ENCODE data around the gene ALG9.

ALG9 gene

GRCh38 chr11:111792955-111793500 lies 78.4 kb downstream of the ALG9 start:
- no peak for DNase-seq (ENCODE audit: low read depth in 1 of 2, low spot score in 1 of 2)
- TF ChIP-seq SPI1 (IDR thresholded peaks at IDR 0.05; ENCODE audit: borderline replicate concordance, low read depth): no peak
- TF ChIP-seq CTCF (IDR thresholded peaks at IDR 0.05; ENCODE audit: insufficient read depth, low read length): no peak
- TF ChIP-seq POLR2AphosphoS5 (IDR thresholded peaks at IDR 0.05; ENCODE audit: low read depth): no peak
- TF ChIP-seq REST (IDR thresholded peaks at IDR 0.05; ENCODE audit: insufficient replicate concordance, low read depth): no peak
- no peak for TF ChIP-seq GABPA (IDR thresholded peaks at IDR 0.05; ENCODE audit: low read depth)
- Histone ChIP-seq H3K27me3 (ENCODE audit: insufficient read depth, poor library complexity, severe bottlenecking) (no peaks in the 10 kb centered on the region), H3K27ac (replicated peaks) (no peak overlapping the region), H3K4me3 (replicated peaks; ENCODE audit: insufficient read depth, low read length) (no peak overlapping the region)

- Histone ChIP-seq H3K27ac (replicated peaks) (no peak overlapping the region), H3K4me3 (replicated peaks; ENCODE audit: insufficient read depth, low read length) (no peak overlapping the region), H3K27me3 (ENCODE audit: insufficient read depth, poor library complexity, severe bottlenecking) (no peaks in the 10 kb centered on the region)
- DNase-seq (ENCODE audit: low read depth in 1 of 2, low spot score in 1 of 2): no peak
- no peak for TF ChIP-seq POLR2AphosphoS5 (IDR thresholded peaks at IDR 0.05; ENCODE audit: low read depth)
- no peak for TF ChIP-seq SPI1 (IDR thresholded peaks at IDR 0.05; ENCODE audit: borderline replicate concordance, low read depth)
- no peak for TF ChIP-seq REST (IDR thresholded peaks at IDR 0.05; ENCODE audit: insufficient replicate concordance, low read depth)
- TF ChIP-seq CTCF (IDR thresholded peaks at IDR 0.05; ENCODE audit: insufficient read depth, low read length): no peak
- TF ChIP-seq GABPA (IDR thresholded peaks at IDR 0.05; ENCODE audit: low read depth): no peak
These were observed 79.1 kb downstream of the ALG9 start for GRCh38 chr11:111792314-111792713.

- no peak overlapping the region for H3K4me3 ChIP-seq (replicated peaks; ENCODE audit: insufficient read depth, low read length)
- TF ChIP-seq REST (IDR thresholded peaks at IDR 0.05; ENCODE audit: insufficient replicate concordance, low read depth) (no peak), SPI1 (IDR thresholded peaks at IDR 0.05; ENCODE audit: borderline replicate concordance, low read depth) (no peak), CTCF (IDR thresholded peaks at IDR 0.05; ENCODE audit: insufficient read depth, low read length) (no peak), GABPA (IDR thresholded peaks at IDR 0.05; ENCODE audit: low read depth) (no peak)
- DNase-seq (ENCODE audit: low read depth in 1 of 2, low spot score in 1 of 2): no peak
- no peaks in the 10 kb centered on the region for H3K27me3 ChIP-seq (ENCODE audit: insufficient read depth, poor library complexity, severe bottlenecking)
- H3K27ac ChIP-seq (replicated peaks): no peak overlapping the region; the same call in 1 of the 2 replicates
These were observed 82.9 kb downstream of the ALG9 start for GRCh38 chr11:111788464-111788863.

Measured in HL-60 (cell line).